GM19240 (cell line): ENCODE data around the gene ZNRD2.

Experiments used
- DNase-seq: peaks from one replicate; pipeline ENCODE4 v3.0.0; 2011; ENCODE audit warnings: low spot score; ENCODE audit not compliant: insufficient read length

Gene ZNRD2

DNA sequence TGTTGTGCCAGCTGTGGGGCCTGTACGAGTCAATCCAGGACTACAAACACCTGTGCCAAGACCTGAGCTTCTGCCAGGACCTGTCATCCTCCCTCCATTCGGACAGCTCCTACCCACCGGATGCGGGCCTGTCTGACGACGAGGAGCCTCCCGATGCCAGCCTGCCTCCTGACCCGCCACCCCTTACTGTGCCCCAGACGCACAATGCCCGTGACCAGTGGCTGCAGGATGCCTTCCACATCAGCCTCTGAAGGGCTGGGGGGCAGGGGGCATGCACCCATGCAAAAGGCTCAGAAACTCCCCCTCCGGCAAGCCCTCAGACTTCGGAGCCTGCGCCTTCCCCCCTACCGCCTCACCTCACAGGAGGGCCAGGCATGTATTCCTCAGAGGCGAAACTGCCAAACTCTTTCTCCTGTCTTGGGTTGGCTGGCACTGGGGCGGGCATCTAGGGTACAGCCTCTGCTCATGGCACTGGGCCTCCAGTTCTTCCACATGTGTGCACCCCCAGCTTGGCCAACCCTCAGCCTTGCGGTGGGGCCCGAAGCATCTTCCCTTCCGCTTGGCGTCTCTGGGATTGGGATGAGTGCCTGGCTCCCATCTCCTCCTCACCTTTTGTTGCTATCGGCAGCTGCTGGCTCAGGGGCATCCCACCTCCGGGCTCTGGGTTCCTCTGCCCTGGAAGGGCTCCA is 3.3 kb downstream of the ZNRD2 start:
- no peak for DNase-seq

DNA sequence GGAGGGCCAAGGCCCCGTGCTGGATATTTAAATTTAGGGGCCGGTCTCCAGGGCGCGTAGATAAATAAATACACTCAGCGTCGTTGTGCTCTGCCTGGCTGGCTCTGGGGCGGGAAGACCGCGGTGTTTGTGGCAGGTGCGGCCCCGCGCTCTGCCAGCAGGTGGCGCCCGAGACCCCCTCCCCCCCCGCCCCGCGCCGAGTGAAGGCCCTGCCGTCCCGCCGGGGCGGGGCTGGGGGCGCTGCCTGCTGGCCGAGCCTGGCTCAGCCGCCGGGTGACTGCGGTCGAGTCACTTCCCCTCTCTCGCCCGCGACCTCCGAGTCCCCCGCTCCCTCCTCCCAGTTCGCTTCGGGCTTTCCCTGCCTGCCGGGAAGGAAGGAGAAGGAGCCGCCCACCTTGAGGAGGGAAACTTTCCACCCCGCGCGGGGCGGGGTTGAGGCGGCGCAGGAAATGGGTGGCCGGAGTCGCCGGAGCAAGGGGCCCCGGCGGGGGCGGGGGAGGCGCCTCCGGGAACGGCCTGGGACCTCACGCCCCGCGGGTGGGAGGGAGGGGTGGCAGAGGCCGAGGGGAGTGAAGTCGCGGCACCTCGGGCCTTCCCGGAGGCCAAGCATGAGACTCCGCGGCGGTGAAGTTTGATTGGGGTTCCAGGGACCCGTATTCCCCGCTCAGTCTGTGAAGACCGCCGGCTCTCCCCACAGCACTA is 4.0 kb downstream of the ZNRD2 start:
- peak; percentile 98 for DNase-seq

DNA sequence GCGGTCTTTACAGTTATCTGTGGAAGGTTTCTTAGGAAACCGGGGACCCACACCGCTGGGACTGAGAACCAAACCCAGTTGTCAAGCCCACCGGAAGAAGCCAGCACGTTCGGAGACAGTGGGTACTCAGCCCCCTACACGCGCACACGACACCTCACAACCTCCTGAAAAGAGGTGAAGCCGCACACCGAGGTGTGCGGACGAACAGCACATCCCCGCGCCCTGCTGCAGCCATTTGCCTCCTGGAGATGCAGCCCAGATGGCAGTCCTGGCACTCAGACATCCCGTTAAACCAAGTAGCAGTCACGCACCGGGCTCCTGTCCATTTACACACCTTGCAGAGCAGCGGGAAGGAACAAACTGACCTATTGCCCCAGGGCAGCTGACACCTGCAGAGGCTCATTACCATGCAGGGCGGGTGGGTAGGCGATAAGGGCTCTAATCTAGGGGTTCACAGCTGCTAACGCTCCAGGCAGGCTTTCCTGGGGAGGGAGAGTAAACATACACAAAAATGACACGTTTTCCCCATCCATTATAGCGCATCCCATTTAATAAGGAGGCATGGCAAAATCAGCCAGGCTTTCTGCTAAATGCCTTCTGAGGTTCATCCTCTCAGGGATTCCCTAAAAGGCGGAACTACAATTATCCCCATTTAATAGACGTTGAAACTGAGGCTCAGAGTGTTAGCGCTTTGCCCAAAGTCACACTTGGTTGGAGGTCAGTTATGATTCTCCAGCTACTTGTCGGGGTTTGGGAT is 4.7 kb downstream of the ZNRD2 start:
- no peak for DNase-seq

DNA sequence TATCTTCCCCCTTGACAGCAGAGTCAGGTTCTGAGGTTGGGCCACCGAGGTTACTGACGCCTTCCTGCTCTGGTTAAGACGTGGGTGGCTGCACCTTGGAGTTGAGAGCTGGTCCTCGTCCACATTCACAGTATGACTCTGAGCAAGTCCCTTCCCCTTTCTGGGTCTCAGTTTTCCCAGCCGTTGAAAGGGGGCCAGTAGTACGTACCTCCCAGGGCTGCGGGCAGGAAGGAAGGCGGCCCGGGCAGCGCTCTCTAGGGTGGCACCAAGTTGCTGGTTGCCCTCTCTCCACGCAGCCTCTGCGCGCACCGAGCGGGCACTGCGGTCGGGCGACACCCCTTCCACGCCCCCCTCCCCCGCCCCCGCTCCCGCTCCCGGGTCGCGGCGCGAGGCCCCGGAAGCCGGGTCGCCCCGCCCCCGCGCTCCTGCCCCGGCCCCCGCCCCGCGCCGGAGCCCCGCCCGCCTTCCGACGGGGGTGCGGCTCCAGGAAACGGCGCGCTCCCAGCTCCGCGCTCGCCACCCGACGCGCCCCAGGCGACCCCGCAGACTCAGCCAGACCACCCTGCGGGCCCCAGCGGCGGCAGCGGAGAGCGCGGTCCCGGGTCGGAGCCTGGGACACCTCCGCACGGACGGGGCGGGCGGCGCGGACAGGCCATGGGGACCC is 5.4 kb downstream of the ZNRD2 start, which contains the start of gene EHBP1L1:
TSS of gene EHBP1L1 (plus strand) at position 486 of the 664 bp plus-strand sequence. CDS start 250 bp downstream, outside the sequence.
- DNase-seq: peak; percentile 86

DNA sequence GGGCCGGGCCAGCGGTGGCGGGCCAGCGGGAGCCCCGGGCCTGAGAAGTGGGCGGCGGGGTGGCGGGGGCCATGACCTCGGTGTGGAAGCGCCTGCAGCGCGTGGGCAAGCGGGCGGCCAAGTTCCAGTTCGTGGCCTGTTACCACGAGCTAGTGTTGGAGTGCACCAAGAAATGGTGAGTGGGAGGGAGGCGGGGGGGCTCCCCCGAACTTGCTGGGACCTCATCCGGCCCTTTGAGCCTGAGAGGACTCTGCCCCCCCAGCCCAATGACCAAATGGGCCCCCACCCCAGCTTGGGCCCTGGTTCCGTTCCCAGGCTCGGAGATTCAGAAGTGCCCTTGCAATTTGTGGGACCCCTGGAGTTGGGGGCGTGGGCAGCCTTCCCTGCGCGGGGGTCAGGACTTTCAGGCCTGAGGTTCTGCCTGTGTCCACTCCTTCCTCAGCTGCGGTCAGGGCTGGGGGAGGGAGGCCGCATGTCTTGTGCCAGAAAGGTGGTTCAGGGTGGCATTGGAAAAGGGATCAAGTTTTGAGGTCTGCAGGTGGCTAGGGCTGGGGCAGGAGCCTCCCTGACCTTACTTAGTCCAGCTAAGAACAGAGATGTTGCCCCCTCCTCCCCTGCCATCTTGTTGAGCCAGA is 6.1 kb downstream of the ZNRD2 start:
- DNase-seq: no peak

DNA sequence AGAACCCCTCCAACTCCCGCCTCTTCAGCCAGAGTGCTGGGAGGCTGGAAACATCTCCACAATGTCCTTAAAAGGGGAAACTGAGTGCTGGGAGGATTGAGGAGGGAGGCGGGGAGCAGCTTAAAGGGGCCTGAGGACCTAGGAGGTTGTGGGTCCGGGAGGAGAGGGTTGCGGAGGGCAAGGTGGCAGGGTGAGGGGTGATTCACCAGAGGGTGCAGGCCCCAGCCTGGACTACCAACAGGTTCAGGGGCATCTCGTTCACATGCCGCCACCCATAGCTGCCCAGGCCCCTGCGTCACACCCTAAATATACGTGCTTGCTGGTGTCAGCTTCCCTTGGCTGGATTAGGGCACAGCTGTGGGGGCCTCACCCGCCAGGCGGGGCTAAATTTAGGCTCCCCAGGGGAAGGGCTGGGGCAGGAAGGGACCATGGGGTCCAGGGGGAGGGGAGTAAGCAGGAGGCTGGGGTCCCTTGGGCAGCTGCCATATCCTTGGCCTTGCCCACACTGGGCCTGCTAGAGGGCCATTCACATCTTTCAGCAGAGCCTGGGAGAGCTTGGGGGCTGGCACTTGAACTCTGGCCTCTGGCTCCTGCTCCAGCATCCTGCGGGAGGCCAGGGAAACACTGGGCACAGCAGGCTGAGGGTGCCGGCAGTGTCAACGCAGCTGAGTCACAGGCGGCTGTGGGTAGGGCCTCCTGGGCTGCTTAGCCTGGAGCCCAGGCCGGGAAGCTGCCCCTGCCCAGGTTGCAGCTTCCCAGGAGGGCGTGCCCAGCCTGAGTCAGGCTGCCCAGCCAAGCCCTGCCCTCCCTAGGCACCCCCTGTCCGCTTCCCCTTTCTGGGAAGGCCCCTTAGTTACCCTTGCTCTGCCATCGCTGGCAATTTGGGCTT is 6.8 kb downstream of the ZNRD2 start:
- no peak for DNase-seq

DNA sequence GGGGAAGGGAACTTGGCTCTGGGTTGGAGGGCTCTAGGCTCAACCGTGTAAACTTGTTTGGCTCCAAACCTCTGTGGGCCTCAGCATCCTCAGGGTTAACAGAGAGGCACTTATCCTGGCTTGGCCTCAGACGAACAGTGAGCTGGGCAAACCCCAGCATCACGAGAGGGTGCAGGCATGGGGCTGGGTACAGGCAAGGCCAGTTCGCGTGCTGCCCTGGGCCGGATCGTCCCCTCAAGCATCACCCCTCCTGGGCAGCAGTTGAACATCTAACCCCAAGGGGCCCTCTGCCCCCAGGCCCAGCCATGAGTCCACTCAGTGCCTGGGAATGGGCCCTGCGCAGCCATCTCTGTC is 7.5 kb downstream of the ZNRD2 start:
- DNase-seq: no peak

DNA sequence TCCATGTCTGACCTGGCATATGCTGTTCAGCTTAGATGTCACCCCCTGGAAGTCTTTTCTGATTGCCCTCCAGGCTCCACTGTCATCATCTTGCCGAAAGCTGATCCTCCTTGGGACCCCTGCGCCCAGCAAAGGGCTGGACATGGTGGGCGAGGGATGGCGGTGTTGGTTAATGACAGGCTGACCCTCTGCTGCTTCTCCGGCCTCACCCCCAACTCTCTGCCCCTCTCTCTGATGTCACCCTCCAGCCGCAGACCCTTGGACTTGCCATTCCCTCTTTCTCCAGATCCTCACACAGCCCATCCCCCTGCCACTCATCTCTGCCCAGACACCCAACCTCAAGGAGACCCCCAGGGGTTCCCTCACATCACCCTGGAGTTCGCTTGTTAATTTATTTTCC is 7.9 kb downstream of the ZNRD2 start:
- no peak for DNase-seq

DNA sequence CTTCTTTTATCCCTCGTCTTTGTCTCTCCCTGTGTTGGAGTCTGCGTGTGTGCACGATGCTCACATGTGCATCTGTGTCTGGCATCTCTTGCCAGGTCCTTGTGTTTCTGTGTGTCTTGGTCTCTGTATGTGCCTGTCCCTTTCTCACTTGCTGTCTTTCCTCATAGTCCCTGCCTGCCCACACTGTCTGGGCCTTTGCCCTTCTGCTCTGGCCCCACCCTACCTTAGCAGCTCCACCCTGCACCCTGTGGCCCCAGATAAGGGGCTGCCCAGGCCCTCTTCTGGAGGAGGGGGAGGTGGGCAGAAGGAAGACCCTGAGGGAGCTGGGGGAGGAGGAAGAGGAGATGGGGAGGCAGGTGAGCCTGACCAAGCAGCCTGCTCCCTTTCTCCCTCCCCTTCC is 8.4 kb downstream of the ZNRD2 start:
- no peak for DNase-seq

DNA sequence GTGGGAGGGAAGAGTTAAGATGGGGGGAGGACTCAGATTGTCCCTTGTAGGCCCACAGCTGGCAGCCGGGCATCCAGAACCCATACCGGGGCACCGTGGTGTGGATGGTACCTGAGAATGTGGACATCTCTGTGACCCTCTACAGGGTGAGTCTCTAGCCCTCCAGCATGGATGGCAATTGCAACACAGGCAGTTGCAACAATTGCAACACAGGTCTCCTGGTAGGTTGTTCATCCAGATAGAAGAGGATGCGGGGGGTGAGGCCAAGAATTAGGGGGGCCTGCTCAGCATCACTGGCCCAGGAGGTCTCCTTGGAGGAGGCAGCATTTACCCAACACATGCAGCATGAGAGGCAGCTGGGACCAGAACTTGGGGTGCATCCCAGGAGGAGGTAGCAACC is 9.0 kb downstream of the ZNRD2 start:
- DNase-seq: no peak

DNA sequence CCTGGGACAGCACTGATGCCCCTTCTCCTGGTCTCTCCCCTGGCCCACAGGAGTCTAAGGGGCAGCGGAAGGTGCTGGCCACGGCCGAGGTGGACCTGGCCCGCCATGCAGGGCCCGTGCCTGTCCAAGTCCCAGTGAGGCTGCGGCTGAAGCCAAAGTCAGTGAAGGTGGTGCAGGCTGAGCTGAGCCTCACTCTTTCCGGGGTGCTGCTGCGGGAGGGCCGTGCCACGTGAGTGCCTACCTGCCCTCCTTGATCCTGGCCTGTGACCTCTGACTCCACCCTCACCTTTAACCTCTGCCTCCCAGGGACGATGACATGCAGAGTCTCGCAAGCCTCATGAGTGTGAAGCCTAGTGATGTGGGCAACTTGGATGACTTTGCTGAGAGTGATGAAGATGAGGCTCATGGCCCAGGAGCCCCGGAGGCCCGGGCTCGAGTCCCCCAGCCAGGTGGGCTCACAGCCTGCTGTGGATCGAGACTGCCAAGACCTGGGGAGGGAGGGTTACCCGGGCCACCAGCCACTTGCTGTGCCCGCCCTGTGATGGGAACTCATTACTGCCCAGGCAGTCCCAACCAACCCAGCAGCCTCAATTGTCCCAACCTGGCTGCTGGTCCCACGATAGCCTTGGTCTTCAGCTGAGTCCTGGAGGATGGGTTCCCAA is 9.9 kb downstream of the ZNRD2 start:
- no peak for DNase-seq

DNA sequence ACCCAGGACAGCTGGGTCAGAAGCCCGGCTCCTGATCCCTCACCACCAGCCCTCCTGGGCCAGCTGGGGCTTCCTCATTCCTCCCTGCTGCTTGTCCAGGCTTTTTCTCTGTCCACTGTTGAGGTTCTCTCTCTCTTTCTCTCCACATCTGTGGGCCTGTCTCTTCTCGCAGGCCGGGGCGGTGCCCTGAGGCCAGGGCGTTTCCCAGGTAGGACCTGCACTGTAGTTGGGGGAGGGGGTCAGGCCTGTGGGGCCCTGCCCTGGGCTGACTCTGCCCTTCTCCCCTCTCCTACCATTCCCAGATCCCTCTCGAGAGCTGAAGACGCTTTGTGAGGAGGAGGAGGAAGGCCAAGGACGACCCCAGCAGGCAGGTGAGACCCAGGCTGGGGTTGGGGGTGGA is 10.5 kb downstream of the ZNRD2 start:
- DNase-seq: no peak

DNA sequence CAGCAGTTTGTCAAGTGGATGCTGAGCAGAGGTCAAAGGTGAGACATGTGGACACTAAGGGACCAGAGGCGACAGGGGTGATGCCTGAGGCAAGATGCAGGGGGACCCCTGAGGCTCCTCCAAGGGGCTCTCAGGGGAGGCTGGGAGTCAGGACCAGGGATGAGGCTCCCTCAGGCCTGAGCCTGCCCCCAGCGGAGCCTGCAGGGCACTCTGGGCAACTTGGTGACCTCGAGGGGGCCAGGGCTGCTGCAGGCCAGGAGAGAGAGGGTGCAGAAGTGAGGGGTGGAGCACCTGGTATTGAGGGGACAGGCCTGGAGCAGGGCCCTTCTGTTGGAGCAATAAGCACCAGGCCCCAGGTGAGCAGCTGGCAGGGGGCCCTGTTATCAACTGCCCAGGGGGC is 11.7 kb downstream of the ZNRD2 start:
- no peak for DNase-seq

DNA sequence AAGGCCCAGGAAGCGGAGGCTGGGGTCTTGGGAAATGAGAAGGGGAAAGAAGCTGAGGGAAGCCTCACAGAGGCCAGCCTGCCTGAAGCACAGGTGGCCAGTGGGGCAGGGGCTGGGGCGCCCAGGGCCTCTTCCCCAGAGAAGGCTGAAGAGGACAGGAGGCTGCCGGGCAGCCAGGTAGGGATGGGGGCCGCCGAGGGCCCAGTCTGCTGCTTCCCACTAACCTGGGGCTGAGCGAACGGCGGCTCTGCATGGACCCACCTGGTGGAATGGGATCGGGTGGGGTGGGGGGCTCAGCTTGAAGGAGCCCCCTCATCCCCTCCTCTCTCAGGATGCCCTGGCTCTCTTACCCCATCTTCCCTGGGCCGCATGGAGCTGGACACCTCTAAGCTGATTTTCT is 13.3 kb downstream of the ZNRD2 start:
- no peak for DNase-seq

DNA sequence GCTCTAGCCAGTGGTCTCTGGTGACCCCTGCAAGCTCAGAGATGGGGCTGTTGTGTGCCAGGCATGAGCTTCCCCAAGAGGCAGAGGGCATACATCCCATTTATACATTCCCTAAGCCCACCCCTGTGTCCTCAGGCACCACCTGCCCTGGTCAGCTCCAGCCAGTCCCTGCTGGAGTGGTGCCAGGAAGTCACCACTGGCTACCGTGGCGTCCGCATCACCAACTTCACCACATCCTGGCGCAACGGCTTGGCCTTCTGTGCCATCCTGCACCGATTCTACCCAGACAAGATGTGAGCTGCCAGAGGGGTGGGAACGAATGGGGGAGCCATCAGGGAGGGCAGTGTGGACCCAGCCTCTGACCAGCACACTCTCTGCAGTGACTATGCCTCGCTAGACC is 13.8 kb downstream of the ZNRD2 start:
- DNase-seq: no peak

DNA sequence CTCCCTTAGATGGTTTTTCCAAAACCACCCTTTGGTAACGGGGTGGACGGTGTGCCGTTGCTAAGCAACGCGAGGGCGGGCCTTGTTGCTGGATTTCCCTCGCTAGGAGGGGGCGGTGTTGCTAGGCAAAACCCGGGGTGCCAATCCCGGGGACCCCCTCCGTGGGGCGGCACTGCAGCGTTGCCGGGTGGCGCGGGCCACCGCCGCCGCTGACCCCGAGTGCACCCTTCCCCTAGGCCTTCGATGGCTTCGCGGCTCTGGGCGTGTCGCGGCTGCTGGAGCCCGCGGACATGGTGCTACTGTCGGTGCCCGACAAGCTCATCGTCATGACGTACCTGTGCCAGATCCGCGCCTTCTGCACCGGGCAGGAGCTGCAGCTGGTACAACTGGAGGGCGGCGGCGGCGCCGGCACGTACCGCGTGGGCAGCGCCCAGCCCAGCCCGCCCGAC is 14.5 kb downstream of the ZNRD2 start:
- DNase-seq: no peak

DNA sequence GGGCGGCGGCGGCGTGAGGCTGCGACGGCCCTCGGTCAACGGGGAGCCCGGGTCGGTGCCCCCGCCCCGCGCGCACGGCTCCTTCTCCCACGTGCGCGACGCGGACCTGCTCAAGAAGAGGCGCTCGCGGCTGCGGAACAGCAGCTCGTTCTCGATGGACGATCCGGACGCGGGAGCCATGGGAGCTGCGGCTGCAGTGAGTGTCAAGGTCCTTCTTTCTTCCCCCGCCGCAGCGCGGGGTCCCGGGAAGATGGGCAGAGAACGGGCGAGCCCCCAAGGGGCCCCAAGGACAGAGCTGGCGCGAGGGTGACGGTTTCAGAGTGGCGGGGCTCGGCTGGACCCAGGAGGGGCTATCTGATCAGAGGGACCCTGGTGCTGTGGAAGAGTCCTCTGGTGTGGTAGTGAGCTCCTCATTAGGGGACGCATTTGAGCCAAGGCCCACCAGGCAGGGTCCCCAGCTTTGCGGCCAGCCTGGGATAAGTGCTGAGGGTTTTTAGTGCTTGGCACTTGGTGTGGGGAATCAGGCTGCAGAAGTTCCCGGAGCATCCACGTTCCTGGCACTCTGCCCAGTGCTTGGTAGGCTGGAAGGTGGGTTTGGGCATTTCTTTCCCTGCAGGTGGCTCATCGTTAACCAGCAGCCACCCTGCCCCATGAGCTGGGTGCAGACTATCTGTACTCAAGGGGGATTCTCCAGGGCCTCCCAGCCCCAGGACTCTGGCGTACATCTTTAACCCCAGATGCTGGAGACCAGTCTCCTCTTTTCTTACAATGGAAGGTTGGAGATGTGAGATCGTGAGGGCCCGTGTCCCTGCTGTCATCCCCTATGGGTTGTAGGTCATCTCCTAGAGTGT is 15.3 kb downstream of the ZNRD2 start:
- DNase-seq: no peak

DNA sequence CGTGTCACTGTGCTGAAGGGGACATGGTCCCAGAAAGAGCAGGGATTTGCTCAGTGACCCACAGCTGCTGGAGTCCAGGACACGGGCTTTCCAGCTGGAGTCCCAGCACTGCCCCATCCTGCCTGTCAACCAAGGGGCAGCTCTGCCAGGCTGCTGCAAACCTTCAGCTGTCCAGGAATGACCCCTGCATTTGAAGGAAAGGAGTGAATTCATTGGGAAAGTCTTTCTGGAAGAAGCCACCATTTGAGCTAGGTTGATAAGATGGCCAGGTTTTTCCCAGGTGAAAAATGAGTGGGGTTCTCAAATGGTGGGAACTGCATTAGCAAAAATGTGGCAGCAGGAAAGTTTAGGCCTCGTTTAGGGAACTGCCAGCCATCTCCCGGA is 16.0 kb downstream of the ZNRD2 start:
- no peak for DNase-seq

DNA sequence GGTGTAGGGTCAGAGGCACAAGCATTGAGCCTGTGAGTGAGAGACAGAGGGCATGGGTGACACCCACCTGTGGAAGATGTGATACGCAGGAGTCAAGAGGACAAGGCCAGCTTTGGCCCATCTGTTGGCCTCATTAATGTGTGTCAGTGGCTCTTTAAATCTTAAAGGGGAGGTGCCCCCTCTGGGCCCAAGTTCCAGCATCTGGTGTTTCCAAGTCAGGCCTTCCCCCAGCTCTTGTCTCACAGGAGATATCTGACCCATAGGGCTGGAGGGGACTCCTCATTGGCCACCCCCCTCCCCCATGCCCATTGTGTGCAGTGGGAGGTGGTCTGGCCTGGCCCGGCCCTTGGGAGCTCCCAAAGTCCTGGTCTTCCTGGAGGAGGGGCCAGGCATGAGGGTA is 16.4 kb downstream of the ZNRD2 start:
- DNase-seq: no peak
